GM12878 (cell line): ENCODE measurements around the gene SRF. TPM values are rescaled to one million over a fixed set of nuclear protein-coding genes. Genes with fewer than 3 reads are reported as not detected.

Source experiments
- polyA plus RNA-seq, 11 experiments: library from polyadenylated mRNA; depleted of rRNA in 4 of 11; unstranded in 6 of 11; stranded (reverse) in 5 of 11; fragments of >200 nt; fragmentation: Nextera tagmentation in 4 of 11; fragmentation: Illumina TruSeq in 1 of 11; extraction: Ambion mirVana in 4 of 11; extraction: Trizol in 1 of 11; gene quantifications; 1 replicate in 1 of 11; 2 replicates in 10 of 11; pipeline versions ENCODE4 v1.2.1 to v1.2.3, GENCODE V29; 2011 to 2016; ENCODE audit warnings: inconsistent platforms in 2 of 11, missing spikeins in 2 of 11, low read depth in 1 of 11
- total RNA-seq, 4 experiments: library from RNA; depleted of rRNA in 3 of 4; stranded (reverse); fragments of >200 nt in 3 of 4; fragmentation: Illumina TruSeq in 1 of 4; extraction: Trizol in 1 of 4; gene quantifications; 2 replicates each; pipeline versions ENCODE4 v1.2.1 to v1.2.3, GENCODE V29; 2013 to 2021

SRF gene
- total and polyA plus RNA-seq, 10 of the 15 experiments (the other 5 are each of a cell fraction or from before 2014, with no cell fraction given), result 2.3 to 56.3 (median 28.2) TPM

Other genes with a start within 250 kb of the SRF start
Only the 7 nearest of the 17 such genes appear.
- 10.6 and 10.8 TPM in 2 replicates for gene CUL7, start 117.4 kb upstream of the SRF start, total RNA-seq (2014; rRNA removed)
- gene CUL7, start 117.4 kb upstream of the SRF start, total RNA-seq (2014; rRNA removed; fragmentation: Illumina TruSeq; extraction: Trizol), result 6.0 TPM in 2 replicates
- 15.6 and 15.8 TPM in 2 replicates for gene CUL7, start 117.4 kb upstream of the SRF start, total RNA-seq (2021)
- 9.2 and 18.4 TPM in 2 replicates for gene CUL7, start 117.4 kb upstream of the SRF start, polyA plus RNA-seq (2011; rRNA removed)
- 4.6 and 7.3 TPM in 2 replicates for gene CUL7, start 117.4 kb upstream of the SRF start, polyA plus RNA-seq (2014; fragmentation: Illumina TruSeq; extraction: Trizol)
- 1 to 10 TPM in 1 of 2 experiments, under 1 TPM in 1; 0.66 to 1.1 TPM for gene CUL7, start 117.4 kb upstream of the SRF start, polyA plus RNA-seq (2014; fragmentation: Nextera tagmentation; extraction: Ambion mirVana)
- gene CUL7, start 117.4 kb upstream of the SRF start, polyA plus RNA-seq (2014; rRNA removed), result 12.8 and 14.1 TPM in 2 replicates
- gene CUL7, start 117.4 kb upstream of the SRF start, polyA plus RNA-seq (2016; fragmentation: Nextera tagmentation; extraction: Ambion mirVana), result 10 to 100 TPM; 11.0 to 11.1 TPM
- 33.2 and 34.8 TPM in 2 replicates for gene MRPL2, start 111.8 kb upstream of the SRF start, total RNA-seq (2014; rRNA removed)
- 32.7 and 38.6 TPM in 2 replicates for gene MRPL2, start 111.8 kb upstream of the SRF start, total RNA-seq (2014; rRNA removed; fragmentation: Illumina TruSeq; extraction: Trizol)
- gene MRPL2, start 111.8 kb upstream of the SRF start, total RNA-seq (2021), result 95.0 and 100 TPM in 2 replicates
- 19.7 and 44.5 TPM in 2 replicates for gene MRPL2, start 111.8 kb upstream of the SRF start, polyA plus RNA-seq (2011; rRNA removed)
- gene MRPL2, start 111.8 kb upstream of the SRF start, polyA plus RNA-seq (2014; fragmentation: Illumina TruSeq; extraction: Trizol), result 43.1 and 59.7 TPM in 2 replicates
- gene MRPL2, start 111.8 kb upstream of the SRF start, polyA plus RNA-seq (2014; fragmentation: Nextera tagmentation; extraction: Ambion mirVana), result 10 to 100 TPM; 29.7 to 42.1 TPM
- 56.0 and 56.6 TPM in 2 replicates for gene MRPL2, start 111.8 kb upstream of the SRF start, polyA plus RNA-seq (2014; rRNA removed)
- 100 to 1,000 TPM; 120 to 125 TPM for gene MRPL2, start 111.8 kb upstream of the SRF start, polyA plus RNA-seq (2016; fragmentation: Nextera tagmentation; extraction: Ambion mirVana)
- gene KLC4, start 111.6 kb upstream of the SRF start, total RNA-seq (2014; rRNA removed), result 8.4 TPM in 2 replicates
- gene KLC4, start 111.6 kb upstream of the SRF start, total RNA-seq (2014; rRNA removed; fragmentation: Illumina TruSeq; extraction: Trizol), result 4.2 and 4.8 TPM in 2 replicates
- 9.5 and 11.8 TPM in 2 replicates for gene KLC4, start 111.6 kb upstream of the SRF start, total RNA-seq (2021)
- 11.0 and 13.4 TPM in 2 replicates for gene KLC4, start 111.6 kb upstream of the SRF start, polyA plus RNA-seq (2011; rRNA removed)
- gene KLC4, start 111.6 kb upstream of the SRF start, polyA plus RNA-seq (2014; fragmentation: Illumina TruSeq; extraction: Trizol), result 3.5 and 6.2 TPM in 2 replicates
- gene KLC4, start 111.6 kb upstream of the SRF start, polyA plus RNA-seq (2014; fragmentation: Nextera tagmentation; extraction: Ambion mirVana), result 1 to 10 TPM in 1 of 2 experiments, under 1 TPM in 1; 0.90 to 2.4 TPM
- 7.5 and 10.1 TPM in 2 replicates for gene KLC4, start 111.6 kb upstream of the SRF start, polyA plus RNA-seq (2014; rRNA removed)
- gene KLC4, start 111.6 kb upstream of the SRF start, polyA plus RNA-seq (2016; fragmentation: Nextera tagmentation; extraction: Ambion mirVana), result 1 to 10 TPM; 6.3 to 7.9 TPM
- 3.3 and 4.1 TPM in 2 replicates for gene PTK7, start 95.0 kb upstream of the SRF start, total RNA-seq (2014; rRNA removed)
- gene PTK7, start 95.0 kb upstream of the SRF start, total RNA-seq (2014; rRNA removed; fragmentation: Illumina TruSeq; extraction: Trizol), result 2.1 and 2.7 TPM in 2 replicates
- 6.2 TPM in 2 replicates for gene PTK7, start 95.0 kb upstream of the SRF start, total RNA-seq (2021)
- gene PTK7, start 95.0 kb upstream of the SRF start, polyA plus RNA-seq (2011; rRNA removed), result 10.7 and 14.4 TPM in 2 replicates
- gene PTK7, start 95.0 kb upstream of the SRF start, polyA plus RNA-seq (2014; fragmentation: Illumina TruSeq; extraction: Trizol), result 2.4 TPM in 2 replicates
- under 1 TPM in 1 of 2 experiments, not detected in 1; 0.18 TPM for gene PTK7, start 95.0 kb upstream of the SRF start, polyA plus RNA-seq (2014; fragmentation: Nextera tagmentation; extraction: Ambion mirVana)
- gene PTK7, start 95.0 kb upstream of the SRF start, polyA plus RNA-seq (2014; rRNA removed), result 5.4 and 6.4 TPM in 2 replicates
- gene PTK7, start 95.0 kb upstream of the SRF start, polyA plus RNA-seq (2016; fragmentation: Nextera tagmentation; extraction: Ambion mirVana), result 1 to 10 TPM; 3.2 to 5.0 TPM
- 22.1 and 27.2 TPM in 2 replicates for gene CUL9, start 10.9 kb downstream of the SRF start, total RNA-seq (2014; rRNA removed)
- gene CUL9, start 10.9 kb downstream of the SRF start, total RNA-seq (2014; rRNA removed; fragmentation: Illumina TruSeq; extraction: Trizol), result 14.2 and 16.4 TPM in 2 replicates
- 36.0 and 42.7 TPM in 2 replicates for gene CUL9, start 10.9 kb downstream of the SRF start, total RNA-seq (2021)
- gene CUL9, start 10.9 kb downstream of the SRF start, polyA plus RNA-seq (2011; rRNA removed), result 11.0 and 16.2 TPM in 2 replicates
- gene CUL9, start 10.9 kb downstream of the SRF start, polyA plus RNA-seq (2014; fragmentation: Illumina TruSeq; extraction: Trizol), result 12.7 and 16.5 TPM in 2 replicates
- 1 to 10 TPM; 1.2 to 3.9 TPM for gene CUL9, start 10.9 kb downstream of the SRF start, polyA plus RNA-seq (2014; fragmentation: Nextera tagmentation; extraction: Ambion mirVana)
- gene CUL9, start 10.9 kb downstream of the SRF start, polyA plus RNA-seq (2014; rRNA removed), result 46.7 and 48.3 TPM in 2 replicates
- 10 to 100 TPM; 17.8 to 19.7 TPM for gene CUL9, start 10.9 kb downstream of the SRF start, polyA plus RNA-seq (2016; fragmentation: Nextera tagmentation; extraction: Ambion mirVana)
- 125 and 131 TPM in 2 replicates for gene DNPH1, start 58.2 kb downstream of the SRF start, total RNA-seq (2014; rRNA removed)
- gene DNPH1, start 58.2 kb downstream of the SRF start, total RNA-seq (2014; rRNA removed; fragmentation: Illumina TruSeq; extraction: Trizol), result 29.0 and 35.0 TPM in 2 replicates
- 73.2 and 76.6 TPM in 2 replicates for gene DNPH1, start 58.2 kb downstream of the SRF start, total RNA-seq (2021)
- 42.9 and 62.2 TPM in 2 replicates for gene DNPH1, start 58.2 kb downstream of the SRF start, polyA plus RNA-seq (2011; rRNA removed)
- 6.1 and 16.9 TPM in 2 replicates for gene DNPH1, start 58.2 kb downstream of the SRF start, polyA plus RNA-seq (2014; fragmentation: Illumina TruSeq; extraction: Trizol)
- 10 to 100 TPM in 1 of 2 experiments, 1 to 10 TPM in 1; 7.0 to 16.5 TPM for gene DNPH1, start 58.2 kb downstream of the SRF start, polyA plus RNA-seq (2014; fragmentation: Nextera tagmentation; extraction: Ambion mirVana)
- 136 and 169 TPM in 2 replicates for gene DNPH1, start 58.2 kb downstream of the SRF start, polyA plus RNA-seq (2014; rRNA removed)
- 100 to 1,000 TPM; 105 to 117 TPM for gene DNPH1, start 58.2 kb downstream of the SRF start, polyA plus RNA-seq (2016; fragmentation: Nextera tagmentation; extraction: Ambion mirVana)
- under 0.01 TPM in 1 of 2 replicates, not detected in the other for gene TTBK1, start 72.2 kb downstream of the SRF start, total RNA-seq (2014; rRNA removed)
- gene TTBK1, start 72.2 kb downstream of the SRF start, total RNA-seq (2014; rRNA removed; fragmentation: Illumina TruSeq; extraction: Trizol), result not detected in 2 replicates
- gene TTBK1, start 72.2 kb downstream of the SRF start, total RNA-seq (2021), result not detected in 2 replicates
- gene TTBK1, start 72.2 kb downstream of the SRF start, polyA plus RNA-seq (2011; rRNA removed), result 0.09 and 0.27 TPM in 2 replicates
- gene TTBK1, start 72.2 kb downstream of the SRF start, polyA plus RNA-seq (2014; fragmentation: Illumina TruSeq; extraction: Trizol), result not detected in 2 replicates
- gene TTBK1, start 72.2 kb downstream of the SRF start, polyA plus RNA-seq (2014; fragmentation: Nextera tagmentation; extraction: Ambion mirVana), result not detected
- 0.05 and 0.06 TPM in 2 replicates for gene TTBK1, start 72.2 kb downstream of the SRF start, polyA plus RNA-seq (2014; rRNA removed)
- not detected for gene TTBK1, start 72.2 kb downstream of the SRF start, polyA plus RNA-seq (2016; fragmentation: Nextera tagmentation; extraction: Ambion mirVana)